ENCODE results near the gene POU6F2. TPM values are rescaled to one million over a fixed set of nuclear protein-coding genes. Genes with fewer than 3 reads are reported as not detected.

The POU6F2 gene
- total and polyA plus RNA-seq, 4 donors, result 1.1 to 2.0 (median 1.6) TPM

- H3K27me3 ChIP-seq (ENCODE audit: control insufficient read depth, insufficient read depth, low read length), result no peaks in the 10 kb centered on the region
- no peaks in the 10 kb centered on the region for H3K9me3 ChIP-seq (ENCODE audit: control insufficient read depth, insufficient read depth, low read length)
- no peak overlapping the region for H3K4me3 ChIP-seq (ENCODE audit: low read depth, low read length)
- H3K27ac ChIP-seq (ENCODE audit: low read depth, low read length), result no peak overlapping the region
- WGBS (ENCODE audit: insufficient coverage), result no CpG with 5 or more reads among the region's 7 CpGs
- DNase-seq (ENCODE audit: low read depth in 4 of 6, low spot score in 6 of 6), result no peak
- H3K4me1 ChIP-seq (ENCODE audit: control insufficient read depth, insufficient read depth, low read length), result no peaks in the 10 kb centered on the region
- H3K36me3 ChIP-seq (ENCODE audit: control insufficient read depth, insufficient read depth, low read length), result no peaks in the 10 kb centered on the region
Measured at GRCh38 chr7:39095875-39096619, 118.3 kb downstream of the POU6F2 start.

GRCh38 chr7:39098506-39098905 is 120.8 kb downstream of the POU6F2 start:
- Histone ChIP-seq H3K9me3 (ENCODE audit: control insufficient read depth, insufficient read depth, low read length) (no peaks in the 10 kb centered on the region), H3K27me3 (ENCODE audit: control insufficient read depth, insufficient read depth, low read length) (no peaks in the 10 kb centered on the region), H3K4me3 (ENCODE audit: low read depth, low read length) (no peak overlapping the region), H3K27ac (ENCODE audit: low read depth, low read length) (no peak overlapping the region), H3K4me1 (ENCODE audit: control insufficient read depth, insufficient read depth, low read length) (no peaks in the 10 kb centered on the region), H3K36me3 (ENCODE audit: control insufficient read depth, insufficient read depth, low read length) (no peaks in the 10 kb centered on the region)
- 88% methylated on average over 1 of the region's 3 CpGs for WGBS (ENCODE audit: insufficient coverage)
- no peak for DNase-seq (ENCODE audit: low read depth in 4 of 6, low spot score in 6 of 6)

- H3K36me3 ChIP-seq (ENCODE audit: control insufficient read depth, insufficient read depth, low read length), result no peaks in the 10 kb centered on the region
- no peak overlapping the region for H3K27ac ChIP-seq (ENCODE audit: low read depth, low read length)
- no peak for DNase-seq (ENCODE audit: low read depth in 4 of 6, low spot score in 6 of 6)
- WGBS (ENCODE audit: insufficient coverage), result 100% methylated on average over 1 of the region's 3 CpGs
- no peak overlapping the region for H3K4me3 ChIP-seq (ENCODE audit: low read depth, low read length)
- H3K9me3 ChIP-seq (ENCODE audit: control insufficient read depth, insufficient read depth, low read length), result no peaks in the 10 kb centered on the region
- no peaks in the 10 kb centered on the region for H3K4me1 ChIP-seq (ENCODE audit: control insufficient read depth, insufficient read depth, low read length)
- no peaks in the 10 kb centered on the region for H3K27me3 ChIP-seq (ENCODE audit: control insufficient read depth, insufficient read depth, low read length)
Measured at GRCh38 chr7:39099146-39099545, 121.4 kb downstream of the POU6F2 start.

- WGBS (ENCODE audit: insufficient coverage), result no CpG with 5 or more reads among the region's 2 CpGs
- Histone ChIP-seq H3K9me3 (ENCODE audit: control insufficient read depth, insufficient read depth, low read length) (no peaks in the 10 kb centered on the region), H3K27ac (ENCODE audit: low read depth, low read length) (no peak overlapping the region), H3K4me3 (ENCODE audit: low read depth, low read length) (no peak overlapping the region), H3K36me3 (ENCODE audit: control insufficient read depth, insufficient read depth, low read length) (no peaks in the 10 kb centered on the region), H3K27me3 (ENCODE audit: control insufficient read depth, insufficient read depth, low read length) (no peaks in the 10 kb centered on the region), H3K4me1 (ENCODE audit: control insufficient read depth, insufficient read depth, low read length) (no peaks in the 10 kb centered on the region)
- peak in 1 of 6 donors; percentile 33 for DNase-seq (ENCODE audit: low read depth in 4 of 6, low spot score in 6 of 6)
Measured at GRCh38 chr7:39100270-39100669, 122.6 kb downstream of the POU6F2 start.

GRCh38 chr7:39102234-39102633 is 124.5 kb downstream of the POU6F2 start:
- no peak overlapping the region for H3K27ac ChIP-seq (ENCODE audit: low read depth, low read length)
- no peaks in the 10 kb centered on the region for H3K9me3 ChIP-seq (ENCODE audit: control insufficient read depth, insufficient read depth, low read length)
- no peaks in the 10 kb centered on the region for H3K27me3 ChIP-seq (ENCODE audit: control insufficient read depth, insufficient read depth, low read length)
- no peak overlapping the region for H3K4me3 ChIP-seq (ENCODE audit: low read depth, low read length)
- no peaks in the 10 kb centered on the region for H3K4me1 ChIP-seq (ENCODE audit: control insufficient read depth, insufficient read depth, low read length)
- H3K36me3 ChIP-seq (ENCODE audit: control insufficient read depth, insufficient read depth, low read length), result no peaks in the 10 kb centered on the region
- DNase-seq (ENCODE audit: low read depth in 4 of 6, low spot score in 6 of 6), result no peak
- no CpG with 5 or more reads among the region's 2 CpGs for WGBS (ENCODE audit: insufficient coverage)

GRCh38 chr7:39105720-39106119 is 128.0 kb downstream of the POU6F2 start:
- no peaks in the 10 kb centered on the region for H3K9me3 ChIP-seq (ENCODE audit: control insufficient read depth, insufficient read depth, low read length)
- no peaks in the 10 kb centered on the region for H3K4me1 ChIP-seq (ENCODE audit: control insufficient read depth, insufficient read depth, low read length)
- H3K27ac ChIP-seq (ENCODE audit: low read depth, low read length), result no peak overlapping the region
- no peaks in the 10 kb centered on the region for H3K36me3 ChIP-seq (ENCODE audit: control insufficient read depth, insufficient read depth, low read length)
- no peaks in the 10 kb centered on the region for H3K27me3 ChIP-seq (ENCODE audit: control insufficient read depth, insufficient read depth, low read length)
- DNase-seq (ENCODE audit: low read depth in 4 of 6, low spot score in 6 of 6), result no peak
- WGBS (ENCODE audit: insufficient coverage), result no CpG with 5 or more reads among the region's 1 CpG
- H3K4me3 ChIP-seq (ENCODE audit: low read depth, low read length), result no peak overlapping the region

GRCh38 chr7:39125846-39126245 is 148.1 kb downstream of the POU6F2 start:
- Histone ChIP-seq H3K9me3 (ENCODE audit: control insufficient read depth, insufficient read depth, low read length) (no peaks in the 10 kb centered on the region), H3K4me1 (ENCODE audit: control insufficient read depth, insufficient read depth, low read length) (peaks cover 4% of the 10 kb centered on the region), H3K4me3 (ENCODE audit: low read depth, low read length) (no peak overlapping the region), H3K27me3 (ENCODE audit: control insufficient read depth, insufficient read depth, low read length) (no peaks in the 10 kb centered on the region), H3K27ac (ENCODE audit: low read depth, low read length) (no peak overlapping the region), H3K36me3 (ENCODE audit: control insufficient read depth, insufficient read depth, low read length) (no peaks in the 10 kb centered on the region)
- 23% methylated on average over 1 of the region's 3 CpGs for WGBS (ENCODE audit: insufficient coverage)
- peak in 1 of 6 donors; percentile 79 for DNase-seq (ENCODE audit: low read depth in 4 of 6, low spot score in 6 of 6)

GRCh38 chr7:39127058-39127457 is 149.3 kb downstream of the POU6F2 start:
- Histone ChIP-seq H3K36me3 (ENCODE audit: control insufficient read depth, insufficient read depth, low read length) (no peaks in the 10 kb centered on the region), H3K4me3 (ENCODE audit: low read depth, low read length) (no peak overlapping the region), H3K9me3 (ENCODE audit: control insufficient read depth, insufficient read depth, low read length) (no peaks in the 10 kb centered on the region), H3K27ac (ENCODE audit: low read depth, low read length) (no peak overlapping the region), H3K27me3 (ENCODE audit: control insufficient read depth, insufficient read depth, low read length) (no peaks in the 10 kb centered on the region), H3K4me1 (ENCODE audit: control insufficient read depth, insufficient read depth, low read length) (peaks cover 9% of the 10 kb centered on the region)
- no CpG with 5 or more reads among the region's 3 CpGs for WGBS (ENCODE audit: insufficient coverage)
- no peak for DNase-seq (ENCODE audit: low read depth in 4 of 6, low spot score in 6 of 6)

GRCh38 chr7:39128287-39128843 is 150.7 kb downstream of the POU6F2 start:
- WGBS (ENCODE audit: insufficient coverage), result no CpG with 5 or more reads among the region's 2 CpGs
- Histone ChIP-seq H3K9me3 (ENCODE audit: control insufficient read depth, insufficient read depth, low read length) (no peaks in the 10 kb centered on the region), H3K27ac (ENCODE audit: low read depth, low read length) (no peak overlapping the region), H3K36me3 (ENCODE audit: control insufficient read depth, insufficient read depth, low read length) (no peaks in the 10 kb centered on the region), H3K4me3 (ENCODE audit: low read depth, low read length) (no peak overlapping the region), H3K4me1 (ENCODE audit: control insufficient read depth, insufficient read depth, low read length) (peaks cover 9% of the 10 kb centered on the region), H3K27me3 (ENCODE audit: control insufficient read depth, insufficient read depth, low read length) (no peaks in the 10 kb centered on the region)
- DNase-seq (ENCODE audit: low read depth in 4 of 6, low spot score in 6 of 6), result no peak

GRCh38 chr7:39130274-39130673 is 152.6 kb downstream of the POU6F2 start:
- H3K27me3 ChIP-seq (ENCODE audit: control insufficient read depth, insufficient read depth, low read length), result no peaks in the 10 kb centered on the region
- no peaks in the 10 kb centered on the region for H3K36me3 ChIP-seq (ENCODE audit: control insufficient read depth, insufficient read depth, low read length)
- peaks cover 9% of the 10 kb centered on the region for H3K4me1 ChIP-seq (ENCODE audit: control insufficient read depth, insufficient read depth, low read length)
- no peak overlapping the region for H3K27ac ChIP-seq (ENCODE audit: low read depth, low read length)
- peak in 1 of 6 donors; percentile 52 for DNase-seq (ENCODE audit: low read depth in 4 of 6, low spot score in 6 of 6)
- H3K4me3 ChIP-seq (ENCODE audit: low read depth, low read length), result no peak overlapping the region
- H3K9me3 ChIP-seq (ENCODE audit: control insufficient read depth, insufficient read depth, low read length), result no peaks in the 10 kb centered on the region
- 80% methylated on average over 1 of the region's 3 CpGs for WGBS (ENCODE audit: insufficient coverage)

Measured in spinal cord (tissue), 10 donors.